Endothelial cell of umbilical vein (primary cell): ENCODE results near the gene BDKRB2.

Experiments
- EZH2 ChIP-seq: IDR thresholded peaks from 2 replicates; pipeline ENCODE4 v1.6.1; 2012; ENCODE audit warnings: borderline replicate concordance, low read depth, mild to moderate bottlenecking, moderate library complexity, low read length, inconsistent platforms; ENCODE audit not compliant: severe bottlenecking
- FOS ChIP-seq: IDR thresholded peaks from 2 replicates; pipeline ENCODE4 v1.6.1; 2011; ENCODE audit warnings: mild to moderate bottlenecking, low read length, moderate library complexity, borderline replicate concordance; ENCODE audit not compliant: insufficient read depth
- GATA2 ChIP-seq: IDR thresholded peaks from 2 replicates; pipeline ENCODE4 v1.7.0; 2011; ENCODE audit warnings: low read depth, mild to moderate bottlenecking, moderate library complexity, mixed read lengths, low read length; ENCODE audit not compliant: insufficient read length, insufficient read depth
- JUN ChIP-seq: IDR thresholded peaks from 2 replicates; pipeline ENCODE4 v1.6.1; 2011; ENCODE audit warnings: borderline replicate concordance, low read depth; ENCODE audit not compliant: insufficient read length, insufficient read depth
- MYC ChIP-seq: IDR thresholded peaks from one replicate; pipeline ENCODE4 v1.6.1; 2011; ENCODE audit warnings: mild to moderate bottlenecking, low read depth, low read length
- POLR2A ChIP-seq: IDR thresholded peaks from 2 replicates; pipeline ENCODE4 v1.6.1; 2012; ENCODE audit warnings: low read depth, mild to moderate bottlenecking, control low read depth, low read length
- POLR2AphosphoS5 ChIP-seq: IDR thresholded peaks from 2 replicates; pipeline ENCODE4 v1.6.1; 2012; ENCODE audit warnings: low read depth, mild to moderate bottlenecking, control low read depth, low read length, moderate library complexity; ENCODE audit not compliant: insufficient read depth
- TF ChIP-seq, protein P1 (sequence below), 2 donors: IDR thresholded peaks; 1 replicate in 1 of 2; 2 replicates in 1 of 2; pipeline ENCODE4 v1.5.1; 2011; ENCODE audit warnings: low read length in 2 of 2, mild to moderate bottlenecking in 2 of 2, moderate library complexity in 2 of 2, control low read depth in 1 of 2, inconsistent platforms in 1 of 2, low read depth in 1 of 2; ENCODE audit not compliant: insufficient read depth in 1 of 2; ENCODE audit errors: extremely low read depth in 1 of 2
- TF ChIP-seq, protein P2 (sequence below): IDR thresholded peaks from 2 replicates; pipeline ENCODE4 v1.6.1; 2011; ENCODE audit not compliant: insufficient read depth, insufficient read length

DNA sequence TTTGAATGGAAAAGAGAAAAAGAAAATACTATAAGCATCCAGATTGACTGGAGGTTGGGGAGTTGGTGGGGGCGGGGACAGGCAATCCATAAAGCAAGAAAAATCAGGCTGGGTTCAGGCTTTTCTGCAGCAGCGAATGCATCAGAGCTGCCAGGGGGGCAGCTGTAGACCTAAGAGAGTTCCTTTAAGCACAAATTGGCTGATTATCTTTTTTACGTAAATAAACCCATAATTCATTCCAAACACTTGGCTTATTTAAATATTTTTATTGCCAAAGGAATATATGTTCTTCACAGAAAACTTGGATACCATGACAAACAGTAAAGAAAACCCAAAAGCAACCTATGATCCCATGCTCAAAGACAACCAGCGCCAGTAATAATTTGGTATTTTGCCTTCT is 10.2 kb downstream of the BDKRB2 start:
- TF ChIP-seq, protein P1, sequence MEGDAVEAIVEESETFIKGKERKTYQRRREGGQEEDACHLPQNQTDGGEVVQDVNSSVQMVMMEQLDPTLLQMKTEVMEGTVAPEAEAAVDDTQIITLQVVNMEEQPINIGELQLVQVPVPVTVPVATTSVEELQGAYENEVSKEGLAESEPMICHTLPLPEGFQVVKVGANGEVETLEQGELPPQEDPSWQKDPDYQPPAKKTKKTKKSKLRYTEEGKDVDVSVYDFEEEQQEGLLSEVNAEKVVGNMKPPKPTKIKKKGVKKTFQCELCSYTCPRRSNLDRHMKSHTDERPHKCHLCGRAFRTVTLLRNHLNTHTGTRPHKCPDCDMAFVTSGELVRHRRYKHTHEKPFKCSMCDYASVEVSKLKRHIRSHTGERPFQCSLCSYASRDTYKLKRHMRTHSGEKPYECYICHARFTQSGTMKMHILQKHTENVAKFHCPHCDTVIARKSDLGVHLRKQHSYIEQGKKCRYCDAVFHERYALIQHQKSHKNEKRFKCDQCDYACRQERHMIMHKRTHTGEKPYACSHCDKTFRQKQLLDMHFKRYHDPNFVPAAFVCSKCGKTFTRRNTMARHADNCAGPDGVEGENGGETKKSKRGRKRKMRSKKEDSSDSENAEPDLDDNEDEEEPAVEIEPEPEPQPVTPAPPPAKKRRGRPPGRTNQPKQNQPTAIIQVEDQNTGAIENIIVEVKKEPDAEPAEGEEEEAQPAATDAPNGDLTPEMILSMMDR (IDR thresholded peaks at IDR 0.05; ENCODE audit: extremely low read depth in 1 of 2, insufficient read depth in 1 of 2, low read depth in 1 of 2, low read length in 2 of 2), result no peak
- TF ChIP-seq POLR2A, result no peak
- no peak for TF ChIP-seq POLR2AphosphoS5
- no peak for TF ChIP-seq EZH2
- no peak for TF ChIP-seq MYC
- no peak for TF ChIP-seq JUN
- TF ChIP-seq, protein P2, sequence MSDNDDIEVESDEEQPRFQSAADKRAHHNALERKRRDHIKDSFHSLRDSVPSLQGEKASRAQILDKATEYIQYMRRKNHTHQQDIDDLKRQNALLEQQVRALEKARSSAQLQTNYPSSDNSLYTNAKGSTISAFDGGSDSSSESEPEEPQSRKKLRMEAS, result no peak
- TF ChIP-seq GATA2, result no peak
- no peak for TF ChIP-seq FOS
